Measurements from ENCODE around the gene LLCFC1.

LLCFC1 gene

DNA sequence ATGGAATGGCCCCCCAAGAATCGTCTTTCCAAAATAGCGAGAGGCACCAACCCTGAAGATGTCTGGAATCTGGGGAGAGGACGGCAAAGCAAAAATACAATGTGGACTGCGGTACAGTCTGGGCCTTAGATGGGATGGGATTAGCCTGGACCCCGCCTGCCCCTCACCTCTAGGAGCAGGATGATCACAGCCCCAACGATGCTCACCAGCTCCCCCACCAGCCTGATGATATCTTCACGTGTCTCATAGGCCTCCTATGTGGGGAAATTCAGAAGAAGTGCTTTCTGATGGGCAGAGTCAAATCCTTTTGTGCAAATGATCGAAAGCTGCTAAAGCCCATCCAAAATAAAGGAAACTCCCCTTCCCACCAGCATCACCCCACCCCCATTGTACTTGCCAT lies 24.0 kb upstream of the LLCFC1 start:
- Histone ChIP-seq H3K9ac (ENCODE audit: low read length) (no peak overlapping the region), H3K27ac (ENCODE audit: low read depth, low read length) (no peak overlapping the region), H3K4me1 (ENCODE audit: control insufficient read depth, insufficient read depth, low read length) (no peaks in the 10 kb centered on the region), H3K4me3 (ENCODE audit: low read length) (no peak overlapping the region), H3K27me3 (ENCODE audit: control insufficient read depth, insufficient read depth, low read length) (no peaks in the 10 kb centered on the region), H3K36me3 (ENCODE audit: control insufficient read depth, insufficient read depth, low read length) (no peaks in the 10 kb centered on the region)

DNA sequence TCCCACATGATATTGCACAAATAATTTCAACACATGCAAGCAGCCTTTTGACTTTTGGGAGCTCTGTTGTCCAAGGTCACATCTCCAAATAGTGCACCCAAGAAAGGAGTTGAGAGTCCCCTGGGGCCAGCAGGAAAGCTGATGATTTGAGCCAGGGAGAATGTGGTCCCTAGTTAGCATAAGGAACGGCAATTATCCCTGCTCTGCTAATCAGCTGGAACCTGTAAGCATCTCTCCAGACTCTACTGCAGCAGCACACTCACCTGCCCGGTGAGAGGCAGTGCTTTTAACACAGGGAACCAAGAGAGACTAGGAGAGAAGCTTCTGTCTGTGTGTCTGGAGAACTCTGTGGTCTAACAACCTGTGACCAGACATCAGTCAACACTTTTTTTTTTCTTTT lies 22.8 kb upstream of the LLCFC1 start:
- Histone ChIP-seq H3K9ac (ENCODE audit: low read length) (no peak overlapping the region), H3K36me3 (ENCODE audit: control insufficient read depth, insufficient read depth, low read length) (no peaks in the 10 kb centered on the region), H3K4me3 (ENCODE audit: low read length) (no peak overlapping the region), H3K4me1 (ENCODE audit: control insufficient read depth, insufficient read depth, low read length) (no peaks in the 10 kb centered on the region), H3K27me3 (ENCODE audit: control insufficient read depth, insufficient read depth, low read length) (no peaks in the 10 kb centered on the region), H3K27ac (ENCODE audit: low read depth, low read length) (no peak overlapping the region)

DNA sequence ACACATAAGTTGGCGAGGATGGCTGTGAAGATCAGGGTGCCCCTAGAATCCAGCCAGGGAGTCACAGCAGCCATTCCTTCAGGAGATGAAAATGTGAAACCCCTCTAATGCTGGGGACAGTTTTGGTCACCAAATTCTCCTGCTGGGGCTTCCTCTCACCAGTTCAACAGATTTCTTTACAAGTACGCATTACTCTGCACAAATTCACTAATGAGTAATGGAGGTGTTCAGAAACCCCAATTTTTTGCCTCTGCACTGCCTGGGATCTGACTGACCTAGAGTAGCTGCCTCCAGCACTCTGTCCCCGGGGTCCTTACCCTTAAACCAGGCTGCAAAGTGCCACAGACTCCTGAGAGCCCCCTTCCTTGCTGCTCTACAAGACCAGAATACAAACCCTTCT lies 21.8 kb upstream of the LLCFC1 start:
- no peaks in the 10 kb centered on the region for H3K4me1 ChIP-seq (ENCODE audit: control insufficient read depth, insufficient read depth, low read length)
- no peak overlapping the region for H3K27ac ChIP-seq (ENCODE audit: low read depth, low read length)

DNA sequence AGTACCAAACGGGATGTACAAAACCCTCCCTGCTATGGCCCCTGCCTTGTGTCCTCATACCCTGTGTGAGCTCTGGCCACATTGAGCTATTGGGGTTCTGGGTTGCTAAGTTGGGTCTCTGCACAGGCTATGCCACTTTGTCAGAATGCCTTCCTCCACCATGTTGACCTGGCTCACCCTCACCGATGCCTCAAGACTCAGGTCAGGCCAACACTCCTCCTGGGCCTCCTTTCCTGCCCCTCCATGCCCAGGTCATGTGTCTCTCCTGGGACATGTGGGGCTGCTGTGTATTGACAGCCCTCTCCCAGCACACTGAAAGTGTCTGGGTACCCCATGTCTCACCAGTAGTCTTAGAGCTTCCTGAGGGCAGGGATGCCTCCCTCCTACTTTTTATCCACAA lies 20.4 kb upstream of the LLCFC1 start:
- Histone ChIP-seq H3K9ac (ENCODE audit: low read length) (no peak overlapping the region), H3K27ac (ENCODE audit: low read depth, low read length) (no peak overlapping the region), H3K36me3 (ENCODE audit: control insufficient read depth, insufficient read depth, low read length) (no peaks in the 10 kb centered on the region), H3K4me3 (ENCODE audit: low read length) (no peak overlapping the region), H3K27me3 (ENCODE audit: control insufficient read depth, insufficient read depth, low read length) (no peaks in the 10 kb centered on the region), H3K4me1 (ENCODE audit: control insufficient read depth, insufficient read depth, low read length) (no peaks in the 10 kb centered on the region)

More for the DNA sequence above, 21.8 kb upstream of the LLCFC1 start:
- H3K4me3 ChIP-seq (ENCODE audit: low read length): no peak overlapping the region
- no peak overlapping the region for H3K9ac ChIP-seq (ENCODE audit: low read length)
- H3K36me3 ChIP-seq (ENCODE audit: control insufficient read depth, insufficient read depth, low read length): no peaks in the 10 kb centered on the region
- no peaks in the 10 kb centered on the region for H3K27me3 ChIP-seq (ENCODE audit: control insufficient read depth, insufficient read depth, low read length)

DNA sequence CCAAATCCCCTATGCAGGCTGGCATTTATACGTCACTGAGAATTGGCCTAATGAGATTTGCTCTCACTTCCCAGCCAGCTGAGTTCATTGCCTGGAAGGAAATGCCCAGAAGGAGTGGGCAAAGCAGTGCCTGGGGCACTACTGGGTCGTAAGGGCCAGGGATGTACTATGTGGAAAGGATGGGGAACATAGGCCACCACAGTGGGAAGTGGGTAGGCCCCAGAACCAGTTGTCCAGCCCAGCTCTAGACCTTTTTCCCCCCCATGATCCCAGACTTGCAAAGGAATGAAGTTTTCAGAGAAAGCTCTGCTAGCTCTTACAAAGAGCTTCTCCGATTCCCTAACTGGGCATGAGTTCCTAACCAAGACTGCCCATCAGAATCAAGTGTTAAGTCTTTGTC lies 19.6 kb upstream of the LLCFC1 start:
- no peak overlapping the region for H3K27ac ChIP-seq (ENCODE audit: low read depth, low read length)
- no peaks in the 10 kb centered on the region for H3K27me3 ChIP-seq (ENCODE audit: control insufficient read depth, insufficient read depth, low read length)
- H3K4me1 ChIP-seq (ENCODE audit: control insufficient read depth, insufficient read depth, low read length): no peaks in the 10 kb centered on the region
- no peak overlapping the region for H3K9ac ChIP-seq (ENCODE audit: low read length)
- H3K36me3 ChIP-seq (ENCODE audit: control insufficient read depth, insufficient read depth, low read length): no peaks in the 10 kb centered on the region
- H3K4me3 ChIP-seq (ENCODE audit: low read length): no peak overlapping the region

DNA sequence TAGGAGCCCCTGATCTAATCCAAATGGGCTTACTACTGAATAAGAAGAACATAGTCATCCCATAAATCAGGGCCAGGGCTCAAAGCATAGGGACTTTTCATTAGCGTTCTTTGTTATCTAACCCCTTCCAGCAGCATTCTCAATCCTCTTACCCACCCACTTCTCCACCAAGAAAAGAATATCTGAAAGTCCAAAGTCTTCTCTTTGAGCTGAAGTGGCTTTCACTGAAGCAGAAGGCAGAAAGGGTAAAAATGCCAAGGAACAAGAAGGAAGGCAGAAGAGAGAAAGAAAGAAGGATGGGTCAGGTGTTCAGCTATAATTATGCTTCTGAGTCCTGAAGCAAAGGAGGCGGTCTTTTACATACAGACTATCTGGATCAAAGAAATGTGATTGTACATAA lies 15.9 kb upstream of the LLCFC1 start:
- H3K36me3 ChIP-seq (ENCODE audit: control insufficient read depth, insufficient read depth, low read length): no peaks in the 10 kb centered on the region
- no peak overlapping the region for H3K4me3 ChIP-seq (ENCODE audit: low read length)
- H3K9ac ChIP-seq (ENCODE audit: low read length): no peak overlapping the region
- no peak overlapping the region for H3K27ac ChIP-seq (ENCODE audit: low read depth, low read length)
- no peaks in the 10 kb centered on the region for H3K27me3 ChIP-seq (ENCODE audit: control insufficient read depth, insufficient read depth, low read length)
- H3K4me1 ChIP-seq (ENCODE audit: control insufficient read depth, insufficient read depth, low read length): no peaks in the 10 kb centered on the region

DNA sequence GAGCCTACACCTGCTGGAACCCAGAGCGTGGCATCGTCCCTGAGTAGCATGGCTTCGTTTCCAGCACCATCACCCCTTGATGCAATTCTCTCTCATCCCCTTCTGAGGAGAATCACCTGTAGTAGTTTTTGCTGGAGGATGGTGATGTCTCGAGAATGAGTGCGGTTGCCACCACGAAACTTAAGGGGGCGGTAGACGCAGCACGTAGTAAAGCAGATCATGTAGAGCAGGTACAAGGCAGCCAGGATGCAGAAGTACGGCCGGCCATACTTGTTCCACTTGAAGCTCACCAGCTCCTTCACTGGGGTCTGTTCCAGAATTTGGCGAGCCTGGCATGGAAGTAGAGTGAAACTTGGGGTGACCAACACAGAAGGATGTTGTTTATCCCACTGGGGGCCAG lies 13.9 kb upstream of the LLCFC1 start:
- H3K36me3 ChIP-seq (ENCODE audit: control insufficient read depth, insufficient read depth, low read length): no peaks in the 10 kb centered on the region
- H3K27me3 ChIP-seq (ENCODE audit: control insufficient read depth, insufficient read depth, low read length): no peaks in the 10 kb centered on the region
- no peak overlapping the region for H3K4me3 ChIP-seq (ENCODE audit: low read length)
- no peaks in the 10 kb centered on the region for H3K4me1 ChIP-seq (ENCODE audit: control insufficient read depth, insufficient read depth, low read length)
- no peak overlapping the region for H3K9ac ChIP-seq (ENCODE audit: low read length)
- no peak overlapping the region for H3K27ac ChIP-seq (ENCODE audit: low read depth, low read length)

DNA sequence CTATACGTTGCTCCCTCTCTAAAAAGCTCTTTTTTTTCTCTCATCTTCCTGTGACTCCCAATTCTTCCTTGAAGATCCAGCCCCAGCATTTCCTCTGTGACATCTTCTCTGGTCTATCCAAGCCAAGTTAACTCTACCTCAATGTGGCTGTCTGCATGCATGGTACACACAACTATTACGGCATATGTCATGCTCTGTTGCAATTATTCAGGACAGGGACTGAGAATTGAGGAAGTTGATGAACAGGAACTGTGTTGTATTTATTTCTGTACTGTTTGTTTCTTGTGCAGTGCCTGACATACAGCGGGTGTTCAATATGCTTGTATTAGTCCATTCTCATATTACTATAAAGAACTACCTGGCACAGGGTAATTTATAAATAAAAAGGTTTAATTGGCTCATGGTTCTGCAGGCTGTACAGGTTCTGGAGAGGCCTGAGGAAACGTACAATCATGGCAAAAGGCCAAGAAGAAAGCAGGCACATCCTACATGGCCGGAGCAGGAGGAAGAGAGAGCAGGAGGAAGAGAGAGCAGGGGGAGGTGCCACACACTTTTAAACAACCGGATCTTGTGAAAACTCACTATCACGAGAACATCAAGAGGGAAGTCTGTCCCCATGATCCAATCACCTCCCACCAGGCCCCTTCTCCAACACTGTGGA lies 12.1 kb upstream of the LLCFC1 start:
- Histone ChIP-seq H3K36me3 (ENCODE audit: control insufficient read depth, insufficient read depth, low read length) (no peaks in the 10 kb centered on the region), H3K4me3 (ENCODE audit: low read length) (no peak overlapping the region), H3K27ac (ENCODE audit: low read depth, low read length) (no peak overlapping the region), H3K9ac (ENCODE audit: low read length) (no peak overlapping the region), H3K4me1 (ENCODE audit: control insufficient read depth, insufficient read depth, low read length) (no peaks in the 10 kb centered on the region), H3K27me3 (ENCODE audit: control insufficient read depth, insufficient read depth, low read length) (no peaks in the 10 kb centered on the region)

DNA sequence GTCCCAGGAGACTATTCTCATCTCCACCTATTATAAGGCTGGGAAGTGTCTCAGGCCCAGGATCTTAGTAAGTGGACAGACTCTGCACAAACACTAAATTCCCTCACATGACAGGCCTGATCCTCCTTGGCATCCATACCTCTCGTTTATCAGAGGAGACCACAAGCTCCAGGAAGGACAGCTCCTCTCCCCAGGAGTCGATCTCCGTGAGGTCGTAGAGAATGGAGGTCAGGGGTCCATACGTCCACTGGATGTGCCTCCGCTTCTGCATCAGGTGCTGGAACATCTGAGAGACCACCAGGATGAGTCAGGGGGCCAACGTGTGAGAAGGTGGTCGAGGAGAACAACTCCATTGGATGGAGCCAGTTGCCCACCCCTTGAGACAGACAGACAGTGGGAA lies 11.3 kb upstream of the LLCFC1 start:
- Histone ChIP-seq H3K4me3 (ENCODE audit: low read length) (no peak overlapping the region), H3K36me3 (ENCODE audit: control insufficient read depth, insufficient read depth, low read length) (no peaks in the 10 kb centered on the region), H3K27me3 (ENCODE audit: control insufficient read depth, insufficient read depth, low read length) (no peaks in the 10 kb centered on the region), H3K9ac (ENCODE audit: low read length) (no peak overlapping the region), H3K4me1 (ENCODE audit: control insufficient read depth, insufficient read depth, low read length) (no peaks in the 10 kb centered on the region), H3K27ac (ENCODE audit: low read depth, low read length) (no peak overlapping the region)

DNA sequence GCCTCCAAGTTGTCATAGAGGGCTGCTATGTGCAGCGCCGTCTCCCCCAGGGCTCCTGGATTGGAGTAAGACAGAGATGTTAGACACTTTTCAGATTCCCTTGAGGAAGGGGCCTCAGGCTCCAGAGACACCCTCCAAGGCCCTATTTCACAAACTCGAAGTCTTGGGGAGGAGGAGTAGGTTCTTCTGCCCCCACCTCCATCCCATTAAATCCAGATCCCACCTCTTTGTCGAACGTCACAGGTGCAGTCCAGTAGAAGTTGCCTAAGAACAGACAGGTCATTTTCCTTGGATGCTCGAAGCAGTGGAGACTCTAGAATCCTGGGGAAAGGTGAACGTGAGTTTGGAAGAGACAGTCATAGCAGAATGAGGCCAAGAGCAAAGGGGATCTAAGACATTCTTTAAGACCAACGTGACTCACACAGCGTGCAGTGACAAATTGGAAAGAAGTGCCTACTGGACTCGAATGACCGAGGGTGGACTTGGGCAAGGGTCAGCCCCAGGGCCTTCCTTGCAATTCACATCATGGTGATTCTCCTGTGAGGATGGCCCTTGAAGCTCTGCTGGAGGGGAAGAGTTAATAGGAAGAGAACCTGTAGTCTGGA lies 9.1 kb upstream of the LLCFC1 start:
- no peaks in the 10 kb centered on the region for H3K4me1 ChIP-seq (ENCODE audit: control insufficient read depth, insufficient read depth, low read length)
- H3K4me3 ChIP-seq (ENCODE audit: low read length): no peak overlapping the region
- no peaks in the 10 kb centered on the region for H3K27me3 ChIP-seq (ENCODE audit: control insufficient read depth, insufficient read depth, low read length)
- H3K9ac ChIP-seq (ENCODE audit: low read length): no peak overlapping the region
- no peak overlapping the region for H3K27ac ChIP-seq (ENCODE audit: low read depth, low read length)
- H3K36me3 ChIP-seq (ENCODE audit: control insufficient read depth, insufficient read depth, low read length): no peaks in the 10 kb centered on the region

DNA sequence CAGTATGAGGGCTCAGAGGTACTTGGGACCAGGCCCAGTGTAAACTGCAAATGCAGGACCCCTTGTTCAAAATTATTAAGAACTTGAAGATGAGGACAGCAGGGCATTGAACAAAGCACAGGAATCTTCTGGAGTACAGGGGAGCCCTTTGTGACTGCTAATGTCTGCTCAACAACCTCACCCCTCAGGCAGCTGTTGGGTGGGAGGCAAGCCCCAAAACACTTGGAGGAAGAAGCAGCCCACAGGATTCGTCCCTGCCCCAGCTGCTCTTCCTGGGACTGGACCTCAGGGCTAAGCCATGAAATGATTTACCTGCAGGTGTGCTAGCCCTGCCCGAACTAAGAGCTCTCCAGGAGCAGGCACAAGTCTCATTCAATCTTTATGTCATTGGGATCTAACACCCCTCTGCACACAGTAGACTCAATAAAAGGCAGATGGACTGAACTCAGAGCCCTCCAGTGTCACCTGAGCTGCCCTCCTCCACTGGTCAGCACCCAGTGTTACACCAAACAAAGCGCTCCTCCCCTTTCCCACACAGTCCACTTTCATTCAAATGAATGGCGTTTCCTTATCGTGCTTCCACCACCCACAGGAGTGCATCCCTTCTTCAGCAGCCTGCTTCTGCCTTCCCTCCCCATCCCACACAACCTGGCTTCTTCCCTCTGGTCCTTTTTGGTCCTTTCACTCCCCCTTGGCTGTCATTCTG lies 6.7 kb upstream of the LLCFC1 start:
- Histone ChIP-seq H3K4me1 (ENCODE audit: control insufficient read depth, insufficient read depth, low read length) (no peaks in the 10 kb centered on the region), H3K27me3 (ENCODE audit: control insufficient read depth, insufficient read depth, low read length) (no peaks in the 10 kb centered on the region), H3K27ac (ENCODE audit: low read depth, low read length) (no peak overlapping the region), H3K36me3 (ENCODE audit: control insufficient read depth, insufficient read depth, low read length) (no peaks in the 10 kb centered on the region), H3K4me3 (ENCODE audit: low read length) (no peak overlapping the region), H3K9ac (ENCODE audit: low read length) (no peak overlapping the region)

DNA sequence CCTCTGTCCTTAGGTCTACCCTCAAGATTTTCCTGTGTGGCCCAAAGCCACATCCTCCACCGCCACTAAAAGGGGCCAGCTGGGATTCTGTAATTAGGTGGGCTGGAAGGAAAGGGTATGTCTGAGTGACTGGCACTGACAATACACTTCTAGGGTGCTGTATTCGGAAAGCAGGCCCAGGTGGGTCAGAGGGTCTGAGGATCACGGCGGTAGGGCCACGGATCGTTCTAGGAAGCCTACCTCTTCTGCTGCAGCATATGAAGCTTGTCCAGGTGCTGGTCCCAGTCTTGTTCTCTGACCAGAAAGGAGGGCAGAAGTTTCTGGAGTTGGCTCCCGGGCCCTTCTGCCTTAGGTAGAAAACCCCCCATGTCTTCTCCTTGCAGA lies 6.2 kb upstream of the LLCFC1 start:
- H3K36me3 ChIP-seq (ENCODE audit: control insufficient read depth, insufficient read depth, low read length): no peaks in the 10 kb centered on the region
- H3K4me1 ChIP-seq (ENCODE audit: control insufficient read depth, insufficient read depth, low read length): no peaks in the 10 kb centered on the region
- H3K27me3 ChIP-seq (ENCODE audit: control insufficient read depth, insufficient read depth, low read length): no peaks in the 10 kb centered on the region
- no peak overlapping the region for H3K4me3 ChIP-seq (ENCODE audit: low read length)
- no peak overlapping the region for H3K9ac ChIP-seq (ENCODE audit: low read length)
- no peak overlapping the region for H3K27ac ChIP-seq (ENCODE audit: low read depth, low read length)

DNA sequence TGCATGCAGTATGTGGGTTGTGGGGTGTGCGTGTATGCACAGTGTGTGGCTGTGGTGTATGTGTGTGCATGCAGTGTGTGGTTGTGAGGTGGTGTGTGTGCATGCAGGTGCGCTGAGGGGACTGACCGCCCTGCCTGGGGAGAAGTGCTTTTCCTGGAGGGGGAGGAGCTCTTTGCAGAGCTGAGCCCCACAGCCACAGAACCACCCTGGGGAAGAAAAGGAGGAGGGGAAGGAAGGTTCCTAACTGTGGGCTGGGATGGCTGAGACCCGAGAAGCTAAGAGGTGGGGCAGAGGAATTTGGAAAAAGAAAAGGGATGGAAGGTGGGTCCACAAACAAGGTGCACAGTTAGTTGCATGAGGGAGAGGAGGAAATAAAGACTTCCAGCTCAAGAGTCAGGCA lies 5.7 kb upstream of the LLCFC1 start, which contains the start of gene TRPV5:
TSS of gene TRPV5 (minus strand) at position 123 of the 400 bp plus-strand sequence. CDS start 287 bp downstream, outside the sequence.
- Histone ChIP-seq H3K27me3 (ENCODE audit: control insufficient read depth, insufficient read depth, low read length) (no peaks in the 10 kb centered on the region), H3K27ac (ENCODE audit: low read depth, low read length) (no peak within 1 kb of the TSS), H3K4me3 (ENCODE audit: low read length) (no peak within 1 kb of the TSS), H3K36me3 (ENCODE audit: control insufficient read depth, insufficient read depth, low read length) (no peaks in the 10 kb centered on the region), H3K9ac (ENCODE audit: low read length) (no peak within 1 kb of the TSS), H3K4me1 (ENCODE audit: control insufficient read depth, insufficient read depth, low read length) (no peaks in the 10 kb centered on the region)
